HUES6 (cell line): Measurements from ENCODE around the gene FGFR2.

Source experiments
- H3K27ac ChIP-seq: 2 replicates; pipeline ENCODE4 v1.7.0; 2013; ENCODE audit warnings: low read depth, mild to moderate bottlenecking, low read length, inconsistent platforms
- H3K27me3 ChIP-seq: 2 replicates; pipeline ENCODE4 v1.6.1; 2013; ENCODE audit warnings: low read length; ENCODE audit not compliant: control insufficient read depth, insufficient read depth
- H3K36me3 ChIP-seq: 2 replicates; pipeline ENCODE4 v1.6.1; 2013; ENCODE audit warnings: low read length; ENCODE audit not compliant: control insufficient read depth, insufficient read depth
- H3K4me1 ChIP-seq: 2 replicates; pipeline ENCODE4 v1.6.1; 2013; ENCODE audit warnings: low read length; ENCODE audit not compliant: control insufficient read depth, insufficient read depth
- H3K4me3 ChIP-seq: 2 replicates; pipeline ENCODE4 v1.5.1; 2013; ENCODE audit warnings: low read depth, low read length
- H3K9ac ChIP-seq: one replicate; pipeline ENCODE4 v1.6.1; 2013; ENCODE audit warnings: mild to moderate bottlenecking, low read length
- H3K9me3 ChIP-seq: 2 replicates; pipeline ENCODE4 v1.6.1; 2013; ENCODE audit warnings: low read depth, low read length; ENCODE audit not compliant: control insufficient read depth, insufficient read depth

The FGFR2 gene

GRCh38 chr10:121433965-121434364, 164.3 kb downstream of the FGFR2 start:
- no peaks in the 10 kb centered on the region for H3K27me3 ChIP-seq
- no peaks in the 10 kb centered on the region for H3K9me3 ChIP-seq
- no peak overlapping the region for H3K9ac ChIP-seq
- H3K4me1 ChIP-seq = peaks cover 28% of the 10 kb centered on the region
- no peak overlapping the region for H3K27ac ChIP-seq
- H3K36me3 ChIP-seq = no peaks in the 10 kb centered on the region
- H3K4me3 ChIP-seq = no peak overlapping the region

- Histone ChIP-seq H3K36me3 (no peaks in the 10 kb centered on the region), H3K9ac (no peak overlapping the region), H3K4me3 (no peak overlapping the region), H3K4me1 (no peaks in the 10 kb centered on the region; the same call in 1 of the 2 replicates), H3K27ac (no peak overlapping the region), H3K27me3 (no peaks in the 10 kb centered on the region), H3K9me3 (no peaks in the 10 kb centered on the region)
Measured at GRCh38 chr10:121428867-121429266, 169.4 kb downstream of the FGFR2 start.
